ENCODE results near the gene OR1K1. TPM values are rescaled to one million over a fixed set of nuclear protein-coding genes. Genes with fewer than 3 reads are reported as not detected.

Gene OR1K1
- total RNA-seq, 1 experiment from 2014 or later: not detected

- Mint-ChIP-seq H3K4me1 (ENCODE audit: low read depth, unreplicated experiment) (no peaks in the 10 kb centered on the region), H3K4me3 (ENCODE audit: low read depth, unreplicated experiment) (no peak overlapping the region), H3K9me3 (ENCODE audit: low read depth, unreplicated experiment) (no peaks in the 10 kb centered on the region), H3K36me3 (ENCODE audit: insufficient read depth, unreplicated experiment) (no peaks in the 10 kb centered on the region), H3K27ac (ENCODE audit: unreplicated experiment) (no peak overlapping the region), H3K27me3 (ENCODE audit: unreplicated experiment) (peaks cover 13% of the 10 kb centered on the region)
- CTCF ChIA-PET: no interaction called here
- intact Hi-C loops (cut with micrococcal nuclease; ENCODE audit: unreplicated experiment): no loop called here
- DNase-seq: no peak
- no TSS peak for BruUV-seq (replicated peaks)
- no peak for TF ChIP-seq CTCF (IDR thresholded peaks at IDR 0.05; ENCODE audit: unreplicated experiment)
Measured at GRCh38 chr9:122785269-122785668, 14.7 kb upstream of the OR1K1 start.

GRCh38 chr9:122786338-122786737 is 13.6 kb upstream of the OR1K1 start:
- no peak for TF ChIP-seq CTCF (IDR thresholded peaks at IDR 0.05; ENCODE audit: unreplicated experiment)
- H3K4me3 Mint-ChIP-seq (ENCODE audit: low read depth, unreplicated experiment): no peak overlapping the region
- CTCF ChIA-PET: no interaction called here
- H3K36me3 Mint-ChIP-seq (ENCODE audit: insufficient read depth, unreplicated experiment): no peaks in the 10 kb centered on the region
- peaks cover 13% of the 10 kb centered on the region for H3K27me3 Mint-ChIP-seq (ENCODE audit: unreplicated experiment)
- H3K4me1 Mint-ChIP-seq (ENCODE audit: low read depth, unreplicated experiment): no peaks in the 10 kb centered on the region
- no peak overlapping the region for H3K27ac Mint-ChIP-seq (ENCODE audit: unreplicated experiment)
- BruUV-seq (replicated peaks): no TSS peak
- H3K9me3 Mint-ChIP-seq (ENCODE audit: low read depth, unreplicated experiment): no peaks in the 10 kb centered on the region
- intact Hi-C loops (cut with micrococcal nuclease; ENCODE audit: unreplicated experiment): no loop called here
- no peak for DNase-seq

GRCh38 chr9:122788831-122789230 is 11.1 kb upstream of the OR1K1 start, which contains the start of gene OR5C1:
Gene OR5C1 (plus strand): TSS chr9:122788933. CDS start chr9:122788933, 0 bp downstream.
- no peak for TF ChIP-seq CTCF (IDR thresholded peaks at IDR 0.05; ENCODE audit: unreplicated experiment)
- BruUV-seq (replicated peaks): no TSS peak
- H3K36me3 Mint-ChIP-seq (ENCODE audit: insufficient read depth, unreplicated experiment): no peaks in the 10 kb centered on the region
- intact Hi-C loops (cut with micrococcal nuclease; ENCODE audit: unreplicated experiment): no loop called here
- no peak within 1 kb of the TSS for H3K27ac Mint-ChIP-seq (ENCODE audit: unreplicated experiment)
- CTCF ChIA-PET: no interaction called here
- DNase-seq: no peak
- H3K4me3 Mint-ChIP-seq (ENCODE audit: low read depth, unreplicated experiment): no peak within 1 kb of the TSS
- peaks cover 3% of the 10 kb centered on the region for H3K27me3 Mint-ChIP-seq (ENCODE audit: unreplicated experiment)
- no peaks in the 10 kb centered on the region for H3K4me1 Mint-ChIP-seq (ENCODE audit: low read depth, unreplicated experiment)
- no peaks in the 10 kb centered on the region for H3K9me3 Mint-ChIP-seq (ENCODE audit: low read depth, unreplicated experiment)

GRCh38 chr9:122789256-122790046 is 10.5 kb upstream of the OR1K1 start:
- Mint-ChIP-seq H3K36me3 (ENCODE audit: insufficient read depth, unreplicated experiment) (no peaks in the 10 kb centered on the region), H3K4me3 (ENCODE audit: low read depth, unreplicated experiment) (no peak overlapping the region), H3K27ac (ENCODE audit: unreplicated experiment) (no peak overlapping the region), H3K27me3 (ENCODE audit: unreplicated experiment) (peaks cover 10% of the 10 kb centered on the region), H3K4me1 (ENCODE audit: low read depth, unreplicated experiment) (no peaks in the 10 kb centered on the region), H3K9me3 (ENCODE audit: low read depth, unreplicated experiment) (no peaks in the 10 kb centered on the region)
- CTCF ChIA-PET: interaction anchor here (0.6 kb wide), 1 partner anchor 14 kb away, joined by 7 read pairs; no protein-coding TSS in a partner anchor
- TF ChIP-seq CTCF (IDR thresholded peaks at IDR 0.05; ENCODE audit: unreplicated experiment): no peak
- no TSS peak for BruUV-seq (replicated peaks)
- intact Hi-C loops (cut with micrococcal nuclease; ENCODE audit: unreplicated experiment): no loop called here
- DNase-seq: no peak

All from Calu3 (cell line).